ENCODE results near the gene ARHGAP27. TPM values are rescaled to one million over a fixed set of nuclear protein-coding genes. Genes with fewer than 3 reads are reported as not detected.

ARHGAP27 gene
- total and polyA plus RNA-seq, 2 of the 13 experiments (the other 11 are each of a cell fraction or from before 2014, with no cell fraction given) = 15.5 to 18.9 TPM

DNA sequence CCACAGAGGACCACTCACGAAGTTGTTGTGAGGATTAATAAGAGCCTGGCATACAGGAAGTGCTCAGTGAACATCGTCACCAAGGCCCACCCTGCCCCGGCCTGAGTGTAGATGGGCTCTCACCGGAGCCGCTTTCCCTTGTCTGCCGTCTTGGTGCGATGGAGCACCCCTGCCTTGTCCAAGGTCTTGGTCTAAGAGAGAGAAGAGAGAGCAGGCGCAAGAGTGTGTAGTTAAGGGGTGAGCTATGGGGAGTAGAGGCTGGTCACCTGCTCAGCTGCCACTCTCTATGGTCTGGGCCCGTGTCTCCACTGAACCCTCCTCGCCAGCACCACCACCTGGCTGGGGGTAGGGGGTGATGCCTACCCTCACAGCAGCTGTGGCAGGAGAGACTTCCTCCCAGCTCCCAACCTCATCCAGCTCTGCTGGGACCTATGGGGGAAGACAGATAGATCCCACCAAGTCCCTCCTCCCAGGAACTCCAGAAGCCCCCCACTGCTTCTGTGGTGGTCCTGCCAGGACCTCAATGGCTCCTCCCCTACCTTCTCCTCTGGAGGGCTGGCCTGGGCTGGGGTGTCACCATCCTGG, 28.7 kb downstream of the ARHGAP27 start:
- no peaks in the 10 kb centered on the region for H4K20me1 ChIP-seq (ENCODE audit: insufficient read depth, low read length)
- H3K9me3 ChIP-seq (ENCODE audit: low read length) = no peaks in the 10 kb centered on the region
- TF ChIP-seq HNRNPK (IDR thresholded peaks at IDR 0.05; ENCODE audit: low read depth, low read length, poor library complexity, severe bottlenecking) (no peak), PPARG (CRISPR knock-in tag; conservative IDR thresholded peaks at IDR 0.05) (no peak), RFX1 (IDR thresholded peaks at IDR 0.05) (no peak), PHB2 (IDR thresholded peaks at IDR 0.05; ENCODE audit: partially characterized antibody) (no peak), WIZ (CRISPR knock-in tag; IDR thresholded peaks at IDR 0.05) (no peak), ZNF33B (CRISPR knock-in tag; IDR thresholded peaks at IDR 0.05) (no peak), KLF6 (CRISPR knock-in tag; IDR thresholded peaks at IDR 0.05) (no peak)
- TF ChIP-seq, protein P1, sequence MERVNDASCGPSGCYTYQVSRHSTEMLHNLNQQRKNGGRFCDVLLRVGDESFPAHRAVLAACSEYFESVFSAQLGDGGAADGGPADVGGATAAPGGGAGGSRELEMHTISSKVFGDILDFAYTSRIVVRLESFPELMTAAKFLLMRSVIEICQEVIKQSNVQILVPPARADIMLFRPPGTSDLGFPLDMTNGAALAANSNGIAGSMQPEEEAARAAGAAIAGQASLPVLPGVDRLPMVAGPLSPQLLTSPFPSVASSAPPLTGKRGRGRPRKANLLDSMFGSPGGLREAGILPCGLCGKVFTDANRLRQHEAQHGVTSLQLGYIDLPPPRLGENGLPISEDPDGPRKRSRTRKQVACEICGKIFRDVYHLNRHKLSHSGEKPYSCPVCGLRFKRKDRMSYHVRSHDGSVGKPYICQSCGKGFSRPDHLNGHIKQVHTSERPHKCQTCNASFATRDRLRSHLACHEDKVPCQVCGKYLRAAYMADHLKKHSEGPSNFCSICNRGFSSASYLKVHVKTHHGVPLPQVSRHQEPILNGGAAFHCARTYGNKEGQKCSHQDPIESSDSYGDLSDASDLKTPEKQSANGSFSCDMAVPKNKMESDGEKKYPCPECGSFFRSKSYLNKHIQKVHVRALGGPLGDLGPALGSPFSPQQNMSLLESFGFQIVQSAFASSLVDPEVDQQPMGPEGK (CRISPR knock-in tag; IDR thresholded peaks at IDR 0.05) = no peak
- TF ChIP-seq, protein P2, sequence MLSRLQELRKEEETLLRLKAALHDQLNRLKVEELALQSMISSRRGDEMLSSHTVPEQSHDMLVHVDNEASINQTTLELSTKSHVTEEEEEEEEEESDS (CRISPR knock-in tag; IDR thresholded peaks at IDR 0.05; ENCODE audit: borderline replicate concordance) = no peak
- TF ChIP-seq, protein P3, sequence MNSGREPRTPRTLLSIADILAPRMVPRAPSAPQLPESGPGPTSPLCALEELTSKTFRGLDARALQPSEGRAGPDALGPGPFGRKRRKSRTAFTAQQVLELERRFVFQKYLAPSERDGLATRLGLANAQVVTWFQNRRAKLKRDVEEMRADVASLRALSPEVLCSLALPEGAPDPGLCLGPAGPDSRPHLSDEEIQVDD (CRISPR knock-in tag; IDR thresholded peaks at IDR 0.05; ENCODE audit: borderline replicate concordance) = no peak
- TF ChIP-seq, protein P4, sequence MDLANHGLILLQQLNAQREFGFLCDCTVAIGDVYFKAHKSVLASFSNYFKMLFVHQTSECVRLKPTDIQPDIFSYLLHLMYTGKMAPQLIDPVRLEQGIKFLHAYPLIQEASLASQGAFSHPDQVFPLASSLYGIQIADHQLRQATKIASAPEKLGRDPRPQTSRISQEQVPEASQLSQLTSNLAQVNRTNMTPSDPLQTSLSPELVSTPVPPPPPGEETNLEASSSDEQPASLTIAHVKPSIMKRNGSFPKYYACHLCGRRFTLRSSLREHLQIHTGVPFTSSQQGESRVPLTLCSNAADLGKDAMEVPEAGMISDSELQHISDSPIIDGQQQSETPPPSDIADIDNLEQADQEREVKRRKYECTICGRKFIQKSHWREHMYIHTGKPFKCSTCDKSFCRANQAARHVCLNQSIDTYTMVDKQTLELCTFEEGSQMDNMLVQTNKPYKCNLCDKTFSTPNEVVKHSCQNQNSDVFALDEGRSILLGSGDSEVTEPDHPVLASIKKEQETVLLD (CRISPR knock-in tag; IDR thresholded peaks at IDR 0.05; ENCODE audit: low read depth) = no peak
- TF ChIP-seq, protein P5, sequence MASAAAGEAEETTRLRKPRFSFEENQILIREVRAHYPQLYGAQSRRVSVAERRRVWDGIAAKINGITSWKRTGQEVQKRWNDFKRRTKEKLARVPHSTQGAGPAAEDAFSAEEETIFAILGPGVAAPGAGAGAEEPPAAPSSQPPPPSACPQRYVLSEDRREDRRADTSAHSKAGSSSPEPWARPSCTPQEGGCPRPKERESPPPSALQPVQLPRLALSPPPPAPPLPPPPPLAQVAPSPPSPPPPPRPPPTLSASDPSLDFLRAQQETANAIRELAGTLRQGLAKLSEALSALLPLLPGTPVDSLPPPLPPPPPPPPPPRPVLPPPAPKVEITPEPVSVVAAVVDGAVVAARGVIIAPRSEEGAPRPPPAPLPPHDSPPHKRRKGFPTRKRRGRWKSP (CRISPR knock-in tag; IDR thresholded peaks at IDR 0.05) = no peak
- TF ChIP-seq, protein P6, sequence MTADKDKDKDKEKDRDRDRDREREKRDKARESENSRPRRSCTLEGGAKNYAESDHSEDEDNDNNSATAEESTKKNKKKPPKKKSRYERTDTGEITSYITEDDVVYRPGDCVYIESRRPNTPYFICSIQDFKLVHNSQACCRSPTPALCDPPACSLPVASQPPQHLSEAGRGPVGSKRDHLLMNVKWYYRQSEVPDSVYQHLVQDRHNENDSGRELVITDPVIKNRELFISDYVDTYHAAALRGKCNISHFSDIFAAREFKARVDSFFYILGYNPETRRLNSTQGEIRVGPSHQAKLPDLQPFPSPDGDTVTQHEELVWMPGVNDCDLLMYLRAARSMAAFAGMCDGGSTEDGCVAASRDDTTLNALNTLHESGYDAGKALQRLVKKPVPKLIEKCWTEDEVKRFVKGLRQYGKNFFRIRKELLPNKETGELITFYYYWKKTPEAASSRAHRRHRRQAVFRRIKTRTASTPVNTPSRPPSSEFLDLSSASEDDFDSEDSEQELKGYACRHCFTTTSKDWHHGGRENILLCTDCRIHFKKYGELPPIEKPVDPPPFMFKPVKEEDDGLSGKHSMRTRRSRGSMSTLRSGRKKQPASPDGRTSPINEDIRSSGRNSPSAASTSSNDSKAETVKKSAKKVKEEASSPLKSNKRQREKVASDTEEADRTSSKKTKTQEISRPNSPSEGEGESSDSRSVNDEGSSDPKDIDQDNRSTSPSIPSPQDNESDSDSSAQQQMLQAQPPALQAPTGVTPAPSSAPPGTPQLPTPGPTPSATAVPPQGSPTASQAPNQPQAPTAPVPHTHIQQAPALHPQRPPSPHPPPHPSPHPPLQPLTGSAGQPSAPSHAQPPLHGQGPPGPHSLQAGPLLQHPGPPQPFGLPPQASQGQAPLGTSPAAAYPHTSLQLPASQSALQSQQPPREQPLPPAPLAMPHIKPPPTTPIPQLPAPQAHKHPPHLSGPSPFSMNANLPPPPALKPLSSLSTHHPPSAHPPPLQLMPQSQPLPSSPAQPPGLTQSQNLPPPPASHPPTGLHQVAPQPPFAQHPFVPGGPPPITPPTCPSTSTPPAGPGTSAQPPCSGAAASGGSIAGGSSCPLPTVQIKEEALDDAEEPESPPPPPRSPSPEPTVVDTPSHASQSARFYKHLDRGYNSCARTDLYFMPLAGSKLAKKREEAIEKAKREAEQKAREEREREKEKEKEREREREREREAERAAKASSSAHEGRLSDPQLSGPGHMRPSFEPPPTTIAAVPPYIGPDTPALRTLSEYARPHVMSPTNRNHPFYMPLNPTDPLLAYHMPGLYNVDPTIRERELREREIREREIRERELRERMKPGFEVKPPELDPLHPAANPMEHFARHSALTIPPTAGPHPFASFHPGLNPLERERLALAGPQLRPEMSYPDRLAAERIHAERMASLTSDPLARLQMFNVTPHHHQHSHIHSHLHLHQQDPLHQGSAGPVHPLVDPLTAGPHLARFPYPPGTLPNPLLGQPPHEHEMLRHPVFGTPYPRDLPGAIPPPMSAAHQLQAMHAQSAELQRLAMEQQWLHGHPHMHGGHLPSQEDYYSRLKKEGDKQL (CRISPR knock-in tag; IDR thresholded peaks at IDR 0.05; ENCODE audit: low read depth) = no peak
- no peak for ATAC-seq
- WGBS (ENCODE audit: low lambda C conversion rate) = 92% methylated on average over 9 of the region's 10 CpGs
- DNase-seq (ENCODE audit: low spot score) = no peak
- CTCF ChIA-PET (ENCODE audit: low intra/inter-chr PET ratio, low total read pairs) = no interaction called here
- no peak overlapping the region for H3K27ac ChIP-seq (ENCODE audit: extremely low read length, insufficient read depth, low read length)
- intact Hi-C loops (cut with micrococcal nuclease; ENCODE audit: unreplicated experiment) (no loop called here), in situ Hi-C loops (cut with HindIII; ENCODE audit: extremely low pct_ligation_motif_present, low pct_unique_long_range_greater_than_20kb) (no loop called here)
- no peaks in the 10 kb centered on the region for H3K79me2 ChIP-seq (ENCODE audit: insufficient read depth, low read length)
- H3K4me2 ChIP-seq (ENCODE audit: low read depth, low read length) = no peak overlapping the region
- peaks cover 28 to 41% of the 10 kb centered on the region in 2 experiments for H3K36me3 ChIP-seq (replicated peaks in 1 of 2; ENCODE audit: control insufficient read depth in 1 of 2, insufficient read depth in 2 of 2, low read length in 2 of 2)
- H3K27me3 ChIP-seq (ENCODE audit: control insufficient read depth in 1 of 2, insufficient read depth in 2 of 2, low read length in 2 of 2) = no peaks in the 10 kb centered on the region
- POLR2A ChIA-PET = interaction anchor here (0.7 to 1.4 kb wide), 2 partner anchors 21 to 129 kb away, joined by 3 to 5 read pairs; no protein-coding TSS in a partner anchor
- H3K4me1 ChIP-seq (ENCODE audit: insufficient read depth, low read length) = peaks cover 35% of the 10 kb centered on the region
- H3K4me3 ChIP-seq (replicated peaks in 1 of 3; ENCODE audit: insufficient read depth in 1 of 3, low read depth in 2 of 3, low read length in 3 of 3) = no peak overlapping the region
- no peak overlapping the region for H3K9ac ChIP-seq (ENCODE audit: insufficient read depth, low read depth, low read length)
- no peak overlapping the region for H2AFZ ChIP-seq (ENCODE audit: low read length)
- FAIRE-seq = no peak
- no TSS peak for BruUV-seq (replicated peaks)

Measured in HepG2 (cell line).